Measurements from ENCODE around the gene SLC44A4. TPM values are rescaled to one million over a fixed set of nuclear protein-coding genes. Genes with fewer than 3 reads are reported as not detected.

The SLC44A4 gene
- total and polyA plus RNA-seq, 2 of the 8 experiments (the other 6 are each of a cell fraction or from before 2014, with no cell fraction given) = 4.8 to 7.0 TPM

DNA sequence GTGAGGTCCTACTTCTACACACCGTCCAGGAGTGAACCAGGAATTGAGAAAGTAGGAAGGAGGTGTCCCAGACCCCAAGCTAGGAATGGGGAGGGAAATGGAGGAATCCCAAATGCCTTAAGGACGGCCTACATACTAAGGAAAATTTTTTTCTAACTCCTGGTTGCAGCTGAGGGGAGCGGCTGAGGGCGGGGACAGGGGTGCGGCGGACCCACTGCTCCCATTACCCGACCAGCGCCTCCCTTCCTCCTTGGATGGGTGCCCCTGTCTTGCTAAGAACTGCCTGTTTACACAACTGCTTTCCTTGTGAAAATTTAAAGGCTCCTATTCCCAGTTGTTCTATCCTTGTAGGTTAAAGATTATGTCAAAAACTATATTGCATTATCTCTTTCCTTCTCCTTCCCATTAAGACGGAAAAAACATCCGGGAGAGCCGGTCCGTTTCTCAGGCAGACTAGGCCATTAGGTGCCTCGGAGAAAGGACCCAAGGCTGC, 52.0 kb downstream of the SLC44A4 start (continued):
- no peak for TF ChIP-seq RFX5 (IDR thresholded peaks at IDR 0.05; ENCODE audit: borderline replicate concordance, low read depth, low read length)
- no peak for TF ChIP-seq BRCA1 (IDR thresholded peaks at IDR 0.05; ENCODE audit: low read depth, low read length)

Data from H1 (cell line).